ENCODE measurements around the gene KCTD2.

KCTD2 gene

DNA sequence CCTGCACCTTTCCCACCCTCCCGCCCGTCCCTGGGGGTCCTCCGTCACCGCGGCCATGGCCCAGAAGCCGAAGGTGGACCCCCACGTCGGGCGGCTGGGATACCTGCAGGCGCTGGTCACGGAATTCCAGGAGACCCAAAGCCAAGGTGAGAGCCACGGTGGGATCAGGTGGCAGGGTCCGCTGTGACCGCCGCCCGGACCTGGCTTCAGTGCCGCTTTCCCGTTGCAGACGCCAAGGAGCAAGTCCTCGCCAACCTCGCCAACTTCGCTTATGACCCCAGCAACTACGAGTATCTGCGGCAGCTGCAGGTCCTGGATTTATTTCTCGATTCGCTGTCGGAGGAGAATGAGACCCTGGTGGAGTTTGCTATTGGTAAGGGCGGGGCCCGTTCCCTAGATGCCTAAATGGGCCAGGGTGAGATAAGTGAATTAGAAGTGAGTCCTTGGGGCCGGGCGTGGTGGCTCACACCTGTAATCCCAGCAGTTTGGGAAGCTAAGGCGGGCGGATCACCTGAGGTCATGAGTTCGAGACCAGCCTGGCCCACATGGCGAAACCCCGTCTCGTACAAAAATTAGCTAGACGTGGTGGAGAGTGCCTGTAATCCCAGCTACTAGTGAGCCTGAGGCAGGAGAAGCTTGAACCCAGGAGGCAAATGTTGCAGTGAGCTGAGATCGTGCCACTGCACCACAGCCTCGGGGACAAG, 63.4 kb downstream of the KCTD2 start:
- TF ChIP-seq, protein P1, sequence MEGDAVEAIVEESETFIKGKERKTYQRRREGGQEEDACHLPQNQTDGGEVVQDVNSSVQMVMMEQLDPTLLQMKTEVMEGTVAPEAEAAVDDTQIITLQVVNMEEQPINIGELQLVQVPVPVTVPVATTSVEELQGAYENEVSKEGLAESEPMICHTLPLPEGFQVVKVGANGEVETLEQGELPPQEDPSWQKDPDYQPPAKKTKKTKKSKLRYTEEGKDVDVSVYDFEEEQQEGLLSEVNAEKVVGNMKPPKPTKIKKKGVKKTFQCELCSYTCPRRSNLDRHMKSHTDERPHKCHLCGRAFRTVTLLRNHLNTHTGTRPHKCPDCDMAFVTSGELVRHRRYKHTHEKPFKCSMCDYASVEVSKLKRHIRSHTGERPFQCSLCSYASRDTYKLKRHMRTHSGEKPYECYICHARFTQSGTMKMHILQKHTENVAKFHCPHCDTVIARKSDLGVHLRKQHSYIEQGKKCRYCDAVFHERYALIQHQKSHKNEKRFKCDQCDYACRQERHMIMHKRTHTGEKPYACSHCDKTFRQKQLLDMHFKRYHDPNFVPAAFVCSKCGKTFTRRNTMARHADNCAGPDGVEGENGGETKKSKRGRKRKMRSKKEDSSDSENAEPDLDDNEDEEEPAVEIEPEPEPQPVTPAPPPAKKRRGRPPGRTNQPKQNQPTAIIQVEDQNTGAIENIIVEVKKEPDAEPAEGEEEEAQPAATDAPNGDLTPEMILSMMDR (IDR thresholded peaks at IDR 0.05; ENCODE audit: low read length, missing control alignments), result no peak
- no peak for DNase-seq (ENCODE audit: low read depth)
- H3K4me3 ChIP-seq (replicated peaks; ENCODE audit: low read depth, low read length), result peak overlapping the region; percentile 87

DNA sequence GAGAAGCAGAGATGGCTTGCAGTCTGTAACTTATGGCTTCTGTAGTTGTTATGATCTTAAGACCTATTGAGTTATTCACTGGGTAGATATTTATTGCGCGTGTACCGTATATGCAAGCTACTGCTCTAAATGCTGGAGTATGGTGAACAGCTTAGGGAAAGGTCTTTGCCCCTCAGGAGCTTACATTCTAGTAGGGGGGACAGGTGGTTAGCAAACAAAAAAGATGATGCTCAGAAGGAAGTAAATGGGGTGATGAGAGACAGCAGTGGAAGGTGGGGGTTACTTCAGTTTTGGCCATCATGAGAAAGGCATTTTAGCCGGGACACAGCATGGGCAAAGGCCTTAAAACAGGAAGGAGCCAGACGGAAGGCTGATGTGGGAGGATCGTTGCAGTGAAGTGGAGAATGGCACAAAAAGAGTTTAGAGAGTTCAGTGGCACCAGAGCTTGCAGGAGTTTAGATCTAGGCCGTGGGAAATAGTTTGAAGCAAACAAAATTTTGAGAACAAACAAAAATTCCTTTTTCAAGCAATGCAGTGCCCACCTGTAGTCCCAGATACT, 64.8 kb downstream of the KCTD2 start:
- no peak for DNase-seq (ENCODE audit: low read depth)
- H3K4me3 ChIP-seq (replicated peaks; ENCODE audit: low read depth, low read length), result no peak overlapping the region
- TF ChIP-seq, protein P1 (IDR thresholded peaks at IDR 0.05; ENCODE audit: low read length, missing control alignments), result no peak

DNA sequence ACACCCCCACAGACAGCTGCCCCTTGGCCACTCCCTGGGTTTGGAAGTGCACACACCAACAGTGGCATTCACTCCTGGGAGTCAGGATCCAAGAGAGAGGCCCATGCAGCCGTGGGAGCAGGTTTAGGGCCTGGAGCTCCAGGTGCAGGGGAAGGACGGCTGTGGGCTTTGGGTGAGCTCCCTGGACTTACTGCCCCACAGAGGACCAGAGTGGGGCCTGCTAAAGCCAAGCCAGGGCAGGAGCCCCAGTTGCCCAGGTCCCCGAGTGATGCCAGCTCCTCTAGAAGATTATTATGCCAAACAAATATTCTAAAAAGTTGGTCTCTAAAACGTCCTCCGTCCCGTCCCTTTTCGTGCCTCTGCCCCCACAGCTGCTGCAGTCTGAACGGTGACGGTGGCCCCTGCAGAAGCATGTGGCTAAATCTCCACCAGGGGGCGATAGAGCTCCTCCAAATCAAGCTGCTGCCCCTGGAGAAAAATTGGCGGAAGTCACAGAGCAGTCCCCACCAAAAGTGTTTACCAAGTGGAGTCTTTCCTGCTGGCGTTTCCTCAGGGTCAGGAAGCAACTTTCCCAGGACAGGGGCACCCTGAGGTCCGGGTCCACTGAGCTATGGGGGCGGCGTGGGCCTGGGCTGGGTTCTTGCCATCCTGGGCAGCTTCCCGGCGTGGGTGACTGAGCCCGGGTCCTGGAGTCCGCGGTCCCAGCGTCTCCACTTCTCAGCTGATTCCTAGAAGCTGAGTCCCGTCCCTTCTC, 67.0 kb downstream of the KCTD2 start:
- TF ChIP-seq, protein P1 (IDR thresholded peaks at IDR 0.05; ENCODE audit: low read length, missing control alignments), result peak; percentile 93
- peak overlapping the region; percentile 54 for H3K4me3 ChIP-seq (replicated peaks; ENCODE audit: low read depth, low read length)
- DNase-seq (ENCODE audit: low read depth), result peak; percentile 94

DNA sequence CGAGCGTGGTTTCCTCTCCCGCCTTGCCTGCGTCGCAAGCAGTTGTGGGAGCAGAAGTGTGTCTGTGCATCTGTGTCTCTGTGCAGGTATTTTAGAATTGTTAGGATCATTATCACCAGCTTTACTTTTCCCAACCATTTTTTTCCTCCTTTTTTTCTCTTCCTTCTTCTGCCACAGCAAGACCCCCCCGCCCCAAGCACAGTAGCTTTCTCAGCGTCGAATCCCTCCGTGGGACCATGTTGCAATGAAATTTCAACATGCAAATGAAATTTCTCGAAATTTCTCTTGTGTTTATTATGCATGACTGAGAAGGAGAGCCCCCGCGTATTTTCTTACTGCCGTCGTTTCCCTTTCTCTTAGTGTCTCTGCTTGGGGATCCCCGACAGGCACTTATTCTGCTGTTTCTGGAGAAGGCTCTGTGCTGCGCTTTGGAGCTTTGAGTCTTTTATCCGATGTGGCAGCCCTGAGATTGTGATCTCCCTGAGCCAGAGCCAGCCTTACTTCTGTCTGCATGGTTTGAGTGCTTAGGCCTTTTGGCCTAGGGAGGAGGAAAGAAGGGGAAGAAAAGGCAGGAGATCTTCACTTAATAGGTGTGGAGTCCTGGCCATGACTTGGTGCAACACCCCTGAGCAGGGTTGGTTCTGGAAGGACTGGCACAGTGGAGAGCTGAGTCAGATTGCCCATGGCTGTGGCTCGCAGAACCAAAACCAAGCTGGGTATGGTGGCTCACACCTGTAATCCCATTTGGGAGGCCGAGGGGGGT, 67.7 kb downstream of the KCTD2 start:
- DNase-seq (ENCODE audit: low read depth), result no peak
- H3K4me3 ChIP-seq (replicated peaks; ENCODE audit: low read depth, low read length), result peak overlapping the region; percentile 54
- TF ChIP-seq, protein P1 (IDR thresholded peaks at IDR 0.05; ENCODE audit: low read length, missing control alignments), result no peak

All from fibroblast of pulmonary artery (primary cell).